AG20443 (cell line): ENCODE measurements around the gene CBX1.
A peak's percentile ranks its signal among the peaks of the same experiment; 100 is the strongest.
"Not testable (repeated sequence)": the region's sequence is repeated elsewhere in the genome, so short reads cannot be mapped to it uniquely, and the experiment has no call there.

Experiments used
- DNase-seq: peaks from one replicate; pipeline ENCODE4 v3.0.0; 2012; ENCODE audit warnings: low spot score, mixed read lengths

The CBX1 gene

GRCh38 chr17:48072811-48073210 lies 28.5 kb downstream of the CBX1 start:
- not testable (repeated sequence) for DNase-seq

DNA sequence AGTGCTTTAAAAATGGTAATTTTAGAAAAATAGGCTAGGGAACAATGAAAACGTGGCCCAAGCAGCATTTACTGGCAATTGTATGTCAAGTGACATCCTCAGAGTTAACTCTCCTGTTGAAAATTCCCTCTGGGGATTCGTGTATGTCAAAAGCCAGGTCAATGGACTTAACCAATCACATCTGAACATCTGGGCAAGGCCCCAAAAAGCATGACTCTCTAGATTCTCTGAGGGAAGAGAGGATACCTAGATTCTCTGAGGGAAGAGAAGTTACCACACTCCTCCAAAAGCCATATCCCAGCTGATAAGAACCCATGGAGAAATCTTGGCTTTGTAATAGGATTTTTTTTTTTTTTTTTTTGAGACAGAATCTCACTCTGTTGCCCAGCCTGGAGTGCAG lies 29.6 kb downstream of the CBX1 start:
- no peak for DNase-seq

- DNase-seq = no peak
These were observed 31.1 kb downstream of the CBX1 start for GRCh38 chr17:48070195-48070594.

DNA sequence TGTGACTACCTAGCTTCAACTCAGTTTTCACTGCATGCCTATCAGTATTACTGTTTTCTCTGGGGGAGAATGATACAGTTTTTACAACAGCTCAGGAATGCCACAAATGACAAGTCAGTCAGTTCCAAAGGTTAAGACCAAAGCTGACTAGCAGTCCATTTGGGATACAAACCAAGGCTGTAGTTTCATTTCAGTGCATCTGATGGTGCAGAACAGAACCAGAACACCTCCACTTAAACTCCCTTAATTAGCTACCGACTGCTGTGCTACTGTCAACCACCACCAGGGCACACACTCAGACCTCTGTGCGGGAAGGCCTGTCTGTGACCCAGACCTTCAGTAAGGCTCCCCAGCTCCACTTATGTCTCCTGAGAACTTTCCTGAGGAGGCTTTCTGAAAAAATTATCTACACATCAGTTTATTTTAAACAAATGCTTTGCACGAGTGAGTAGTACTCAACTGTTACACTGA lies 32.8 kb downstream of the CBX1 start:
- DNase-seq = peak; percentile 63

DNA sequence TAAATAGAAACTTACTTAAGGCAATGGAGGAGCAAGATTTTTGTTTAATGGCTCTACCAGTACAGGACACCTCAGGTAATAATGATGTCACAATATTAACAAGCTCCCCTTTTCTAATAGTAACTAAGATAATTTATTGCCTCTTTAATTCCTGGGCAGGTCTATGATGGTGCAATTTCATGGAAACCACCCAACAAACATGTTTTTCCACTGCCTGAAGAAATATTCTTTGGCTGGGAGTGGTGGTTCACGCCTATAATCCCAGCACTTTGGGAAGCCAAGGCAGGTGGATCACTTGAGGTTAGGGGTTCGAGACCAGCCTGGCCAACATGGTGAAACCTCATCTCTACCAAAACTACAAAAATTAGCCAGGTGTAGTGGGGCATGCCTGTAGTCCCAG lies 33.5 kb downstream of the CBX1 start:
- not testable (repeated sequence) for DNase-seq

DNA sequence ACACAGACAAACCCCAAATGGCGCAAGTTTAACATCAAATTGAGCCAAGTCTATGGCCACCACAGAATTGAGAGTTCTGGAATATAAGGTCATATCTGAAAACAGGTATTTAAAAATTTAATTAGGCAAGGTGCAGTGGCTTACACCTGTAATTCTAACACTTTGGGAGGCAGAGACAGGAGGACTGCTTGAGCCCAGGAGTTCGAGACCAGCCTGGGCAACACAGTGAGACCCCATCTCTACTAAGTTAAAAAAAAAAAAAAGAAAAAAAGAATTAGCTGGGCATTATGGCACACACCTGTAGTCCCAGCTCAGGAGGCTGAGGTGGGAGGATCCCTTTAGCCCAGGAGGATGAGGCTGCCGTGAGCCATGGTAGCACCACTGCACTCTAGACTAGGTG lies 34.0 kb downstream of the CBX1 start:
- DNase-seq = no peak

GRCh38 chr17:48066656-48067055 lies 34.6 kb downstream of the CBX1 start:
- DNase-seq = no peak

DNA sequence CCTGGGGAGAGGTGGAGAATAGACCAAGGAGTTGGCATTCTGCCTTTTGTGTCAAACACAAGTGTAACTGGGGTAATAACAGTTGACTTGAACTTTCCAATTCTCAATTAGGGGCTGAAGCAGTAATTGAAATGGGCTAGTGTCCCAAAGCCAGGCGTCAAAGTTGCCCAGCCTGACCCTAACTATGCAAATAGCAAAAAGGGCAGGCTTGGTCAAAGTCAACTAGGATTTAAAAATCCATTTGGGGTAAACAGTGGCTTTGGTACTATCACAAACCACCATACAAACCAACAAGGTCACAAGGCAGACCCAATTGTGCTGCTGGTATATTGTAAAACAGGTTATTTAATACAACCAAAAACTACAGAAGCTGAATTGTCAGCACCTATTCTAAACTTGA lies 35.1 kb downstream of the CBX1 start:
- DNase-seq = no peak

- no peak for DNase-seq
These were observed 36.6 kb downstream of the CBX1 start for GRCh38 chr17:48064638-48065037.

GRCh38 chr17:48062273-48062672 lies 39.0 kb downstream of the CBX1 start:
- DNase-seq = no peak

DNA sequence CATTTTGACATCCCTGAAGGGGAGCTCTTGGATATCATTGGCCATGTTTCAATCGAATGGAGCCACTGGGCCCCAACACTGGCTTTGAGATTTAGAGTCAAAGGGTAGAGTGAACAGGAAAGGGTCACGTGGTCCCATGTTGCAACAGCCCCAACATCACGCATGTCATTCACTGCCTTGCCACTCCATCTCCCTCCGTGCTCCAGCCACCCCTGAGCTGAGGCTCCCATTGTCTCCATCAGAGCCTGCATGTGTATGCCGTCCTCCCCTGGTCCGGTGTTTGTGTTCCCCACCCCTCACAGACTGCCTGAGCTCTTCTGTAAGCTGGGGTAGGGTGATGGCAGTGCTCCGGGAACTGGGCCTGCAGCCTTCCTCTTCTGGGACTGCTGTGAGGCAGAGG lies 41.0 kb downstream of the CBX1 start:
- no peak for DNase-seq

- DNase-seq = no peak
These were observed 42.1 kb downstream of the CBX1 start for GRCh38 chr17:48059125-48059668.

GRCh38 chr17:48058393-48059124 lies 42.7 kb downstream of the CBX1 start:
- no peak for DNase-seq

DNA sequence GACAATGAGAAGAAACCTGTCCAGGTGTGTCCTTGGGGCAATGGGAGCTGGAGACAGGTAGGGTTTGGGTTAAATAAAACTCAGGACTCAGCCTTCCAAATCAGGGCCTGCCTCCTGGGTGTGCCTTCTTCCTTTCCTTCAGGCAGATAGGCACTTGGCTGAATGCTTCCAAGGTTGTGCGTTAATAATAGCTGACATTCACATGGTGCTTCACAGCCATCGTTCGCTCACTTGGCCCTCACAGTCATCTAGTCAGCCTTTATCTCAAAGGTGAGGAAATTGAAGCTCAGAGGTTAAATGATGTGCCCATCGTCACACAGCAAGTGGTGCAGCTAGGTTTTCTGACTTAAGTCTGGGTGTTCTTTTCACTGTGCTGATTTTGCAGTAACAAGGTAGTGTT lies 43.7 kb downstream of the CBX1 start:
- DNase-seq = no peak

GRCh38 chr17:48056879-48057278 lies 44.4 kb downstream of the CBX1 start:
- no peak for DNase-seq

DNA sequence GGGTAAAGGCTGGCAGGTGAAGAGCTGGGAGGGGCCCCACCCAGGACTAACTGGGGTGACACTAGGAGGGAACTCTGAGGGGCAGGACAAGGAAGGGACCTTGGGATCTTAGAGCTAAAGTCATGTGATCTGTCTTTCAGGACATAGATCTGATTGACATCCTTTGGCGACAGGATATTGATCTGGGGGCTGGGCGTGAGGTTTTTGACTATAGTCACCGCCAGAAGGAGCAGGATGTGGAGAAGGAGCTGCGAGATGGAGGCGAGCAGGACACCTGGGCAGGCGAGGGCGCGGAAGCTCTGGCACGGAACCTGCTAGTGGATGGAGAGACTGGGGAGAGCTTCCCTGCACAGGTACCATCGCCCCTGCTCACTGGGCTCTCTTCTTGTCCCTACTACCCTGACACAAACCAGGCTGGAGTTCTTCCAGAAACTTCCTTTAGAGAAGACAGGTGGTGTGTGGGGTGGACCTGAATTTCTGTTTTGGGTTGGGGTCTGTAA lies 45.0 kb downstream of the CBX1 start:
- no peak for DNase-seq

DNA sequence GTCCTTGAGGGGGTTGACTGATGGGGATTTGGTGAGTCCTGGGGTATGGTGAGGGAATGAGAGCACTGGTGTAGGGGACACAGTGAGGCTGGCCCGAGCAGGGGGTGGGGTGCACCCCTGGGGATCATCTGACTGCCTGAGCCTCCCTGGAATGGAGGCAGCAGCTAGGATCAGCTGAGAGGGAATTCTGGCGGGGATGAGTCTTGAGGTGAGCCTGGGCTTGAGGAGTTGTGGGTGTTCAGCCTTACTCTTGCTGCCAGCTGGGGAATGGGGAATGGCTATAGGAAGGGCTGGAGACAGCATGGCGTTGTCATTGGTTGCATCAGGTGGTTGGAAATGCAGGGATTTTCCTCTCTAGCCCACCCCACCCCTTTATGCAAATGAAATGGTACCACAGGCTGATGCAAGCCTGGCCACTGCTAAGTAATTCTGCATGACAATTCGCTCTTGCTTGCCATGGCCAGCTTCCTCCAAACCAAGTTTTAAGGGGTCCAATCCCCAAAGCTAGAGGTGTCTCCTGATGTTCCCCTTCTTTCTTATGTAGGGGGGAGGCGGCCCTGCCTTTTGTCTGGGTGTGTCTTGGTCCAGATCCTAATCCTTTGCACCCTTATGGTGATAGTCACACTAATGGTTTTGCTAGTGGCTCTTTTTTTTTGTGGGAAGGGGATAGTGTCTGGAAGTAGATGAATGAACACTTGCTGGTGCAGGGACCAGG lies 45.6 kb downstream of the CBX1 start:
- DNase-seq = peak; percentile 63

DNA sequence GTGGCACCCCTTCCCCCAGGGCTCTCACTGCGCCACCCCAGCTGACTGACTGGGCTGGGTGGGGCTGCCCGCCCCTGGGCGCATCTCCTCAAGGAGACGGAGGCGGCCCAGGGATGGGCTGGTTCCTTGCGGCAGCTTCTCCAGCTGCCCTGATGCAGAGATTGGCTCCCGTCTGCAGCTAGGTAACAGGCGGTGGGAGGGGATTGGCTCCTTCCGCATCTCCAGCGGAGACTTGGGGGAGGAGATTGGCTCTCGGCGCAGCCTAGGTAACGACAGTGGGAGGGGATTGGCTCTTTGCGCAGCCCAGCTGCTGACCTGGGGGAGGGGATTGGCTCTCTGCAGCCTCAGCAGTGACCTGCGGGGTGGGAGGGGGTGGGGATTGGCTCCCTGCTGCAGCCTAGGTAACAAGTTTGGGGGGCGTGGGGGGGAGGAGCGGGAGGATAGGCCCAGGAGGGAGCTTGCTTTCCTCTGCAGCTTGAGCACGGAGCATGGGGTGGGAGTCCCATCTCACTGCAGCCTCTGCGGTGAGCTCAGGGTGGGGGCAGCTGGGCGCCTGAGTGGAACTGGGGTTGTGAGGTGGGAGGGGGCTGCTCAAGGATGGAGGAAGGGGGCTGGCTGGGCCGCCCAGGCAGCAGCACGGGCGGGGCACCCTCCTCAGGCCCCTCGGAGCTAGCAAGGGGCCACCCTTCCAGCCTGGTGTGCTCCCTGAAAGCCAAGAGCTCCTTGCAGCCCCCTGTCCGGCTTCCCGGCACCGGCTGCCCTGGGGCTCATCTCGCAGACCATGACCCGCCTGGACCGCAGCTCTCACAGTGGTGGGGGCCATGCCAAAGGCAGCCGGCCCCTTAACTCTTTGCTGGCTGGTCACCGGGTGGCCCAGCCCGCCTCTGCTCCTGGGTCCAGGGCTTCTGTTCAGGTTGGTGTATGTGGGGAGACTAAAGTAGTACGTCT lies 46.8 kb downstream of the CBX1 start:
- DNase-seq = peak; percentile 65

- DNase-seq = no peak
These were observed 47.5 kb downstream of the CBX1 start for GRCh38 chr17:48053758-48054237.

DNA sequence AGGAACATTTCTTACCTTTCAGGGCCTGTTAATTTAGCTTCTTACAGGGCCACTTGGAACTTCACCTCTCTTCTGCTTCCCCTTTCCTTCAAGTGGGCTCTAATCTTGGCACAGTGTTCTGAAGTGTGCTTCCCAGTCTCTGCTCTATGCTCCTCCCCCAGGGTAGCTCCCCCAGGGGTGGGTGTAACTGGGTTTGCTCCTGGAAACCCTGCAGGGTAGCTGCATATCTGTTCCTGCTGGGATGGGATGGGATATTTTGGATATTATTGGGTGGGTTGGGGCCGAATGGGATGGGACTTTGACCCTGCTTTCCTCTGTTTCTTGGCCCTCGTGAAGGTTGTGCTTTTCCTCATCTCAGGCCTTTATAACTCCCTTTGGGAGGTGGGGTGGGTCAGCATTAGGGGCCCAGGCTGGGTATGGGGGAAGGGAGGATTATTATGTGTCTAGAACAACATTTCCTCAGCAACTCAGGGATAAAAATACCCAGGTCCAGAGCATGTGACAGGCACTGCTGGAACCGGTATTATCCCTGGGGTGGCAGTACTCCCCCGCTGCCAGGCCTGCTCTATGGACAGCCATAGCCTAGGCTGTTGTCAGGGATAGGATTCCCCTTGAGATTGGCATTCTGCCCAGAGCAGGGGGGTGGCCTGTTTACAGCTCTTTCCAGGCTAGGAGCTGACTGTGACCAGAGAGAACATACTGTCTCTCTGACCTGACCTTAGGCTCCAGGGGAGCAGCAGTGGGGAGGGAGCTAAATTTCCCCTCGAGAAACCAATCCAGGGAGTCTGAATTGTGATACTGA lies 48.1 kb downstream of the CBX1 start:
- DNase-seq = no peak
